IMR-90 (cell line): ENCODE results near the gene WBP1L. TPM values are rescaled to one million over a fixed set of nuclear protein-coding genes. Genes with fewer than 3 reads are reported as not detected.

Source experiments
- ATAC-seq: fragments of 200-7000 bp; cut with Tn5 transposase; 2 replicates; pipeline ENCODE4 v1.9.1; 2020; ENCODE audit warnings: low read depth, mild to moderate bottlenecking, moderate library complexity
- BruUV-seq: library from RNA; stranded (reverse); fragments of 400-500 nt; replicated peaks from 2 replicates; lab custom pipeline; 2021; lab: Mats Ljungman, UMichigan
- CTCF ChIA-PET: fragments of 300-600 bp; formaldehyde crosslinking; extraction: SDS; loops from one replicate; lab custom pipeline; 2021; ENCODE audit warnings: antibody characterized with exemption; lab: Yijun Ruan, JAX
- POLR2A ChIA-PET: fragments of 300-600 bp; sonication (Branson Sonifier 250); formaldehyde crosslinking; loops from one replicate; lab custom pipeline; 2022; ENCODE audit warnings: antibody characterized with exemption; ENCODE audit not compliant: unreplicated experiment; lab: Charles Lee
- DNase-seq: peaks from one replicate; pipeline ENCODE4 v3.0.0; 2013
- H2AFZ ChIP-seq: replicated peaks from 2 replicates; pipeline ENCODE3; 2013; ENCODE audit warnings: low read length, mild to moderate bottlenecking; ENCODE audit not compliant: poor library complexity
- H2AK5ac ChIP-seq: 2 replicates; pipeline ENCODE4 v1.6.1; 2013; ENCODE audit warnings: low read depth, low read length, inconsistent platforms
- H2AK9ac ChIP-seq: replicated peaks from 2 replicates; pipeline ENCODE3; 2013; ENCODE audit warnings: mild to moderate bottlenecking, low read depth, low read length, moderate library complexity; ENCODE audit not compliant: poor library complexity
- H2BK120ac ChIP-seq: 2 replicates; pipeline ENCODE4 v1.6.1; 2013; ENCODE audit warnings: low read depth, low read length, inconsistent platforms
- H2BK15ac ChIP-seq: 3 replicates; pipeline ENCODE4 v1.6.1; 2013; ENCODE audit warnings: low read depth, low read length, inconsistent platforms
- H2BK20ac ChIP-seq: 2 replicates; pipeline ENCODE4 v1.6.1; 2013; ENCODE audit warnings: low read depth, mild to moderate bottlenecking, inconsistent platforms, low read length, moderate library complexity
- H2BK5ac ChIP-seq: 2 replicates; pipeline ENCODE4 v1.6.1; 2013; ENCODE audit warnings: mild to moderate bottlenecking, low read depth, low read length, inconsistent platforms; ENCODE audit not compliant: poor library complexity, severe bottlenecking
- H3K14ac ChIP-seq: replicated peaks from 2 replicates; pipeline ENCODE4 v1.6.1; 2013; ENCODE audit warnings: low read depth, low read length, inconsistent platforms
- H3K18ac ChIP-seq: 2 replicates; pipeline ENCODE4 v1.6.1; 2013; ENCODE audit warnings: low read depth, low read length, control low read depth
- H3K23ac ChIP-seq: 2 replicates; pipeline ENCODE4 v1.6.1; 2013; ENCODE audit warnings: low read depth, low read length, inconsistent platforms
- H3K27ac ChIP-seq: 2 replicates; pipeline ENCODE4 v1.5.1; 2013; ENCODE audit warnings: mild to moderate bottlenecking, control low read depth, low read length; ENCODE audit not compliant: insufficient read depth
- H3K27me3 ChIP-seq: 2 replicates; pipeline ENCODE4 v1.6.1; 2013; ENCODE audit warnings: low read length; ENCODE audit not compliant: control insufficient read depth, insufficient read depth
- H3K36me3 ChIP-seq: 2 replicates; pipeline ENCODE4 v1.6.1; 2013; ENCODE audit warnings: low read length, mixed read lengths; ENCODE audit not compliant: control insufficient read depth, insufficient read depth
- H3K4ac ChIP-seq: 2 replicates; pipeline ENCODE4 v1.6.1; 2013; ENCODE audit warnings: low read depth, low read length, inconsistent platforms
- H3K4me1 ChIP-seq: 2 replicates; pipeline ENCODE4 v1.6.1; 2013; ENCODE audit warnings: low read length, mixed read lengths; ENCODE audit not compliant: control insufficient read depth, insufficient read depth
- H3K4me2 ChIP-seq: 2 replicates; pipeline ENCODE4 v1.6.1; 2013; ENCODE audit warnings: low read depth, mild to moderate bottlenecking, control low read depth, low read length, moderate library complexity
- H3K4me3 ChIP-seq: 2 replicates; pipeline ENCODE4 v1.5.1; 2013; ENCODE audit warnings: low read depth, mild to moderate bottlenecking, control low read depth, low read length, moderate library complexity; ENCODE audit not compliant: insufficient read depth
- H3K56ac ChIP-seq: 2 replicates; pipeline ENCODE4 v1.6.1; 2013; ENCODE audit warnings: low read length, inconsistent platforms; ENCODE audit not compliant: insufficient read depth; ENCODE audit errors: extremely low read depth
- H3K79me1 ChIP-seq, 2 experiments: 2 replicates each; pipeline ENCODE4 v1.6.1; 2013; ENCODE audit warnings: low read length in 2 of 2, inconsistent platforms in 1 of 2, low read depth in 1 of 2
- H3K9ac ChIP-seq: 2 replicates; pipeline ENCODE4 v1.6.1; 2013; ENCODE audit warnings: low read depth, low read length, control low read depth
- H3K9me1 ChIP-seq: 2 replicates; pipeline ENCODE4 v1.6.1; 2013; ENCODE audit warnings: low read length, inconsistent platforms; ENCODE audit not compliant: insufficient read depth
- H3K9me3 ChIP-seq: 2 replicates; pipeline ENCODE4 v1.6.1; 2013; ENCODE audit warnings: low read length; ENCODE audit not compliant: control insufficient read depth, insufficient read depth
- H4K20me1 ChIP-seq: 2 replicates; pipeline ENCODE4 v1.6.1; 2013; ENCODE audit warnings: low read length, inconsistent platforms; ENCODE audit not compliant: insufficient read depth
- H4K5ac ChIP-seq: 2 replicates; pipeline ENCODE4 v1.6.1; 2013; ENCODE audit warnings: mild to moderate bottlenecking, low read depth, low read length, control low read depth
- H4K8ac ChIP-seq, 2 experiments: 2 replicates each; pipeline ENCODE4 v1.6.1; 2013; ENCODE audit warnings: low read depth in 2 of 2, low read length in 2 of 2, control low read depth in 1 of 2, inconsistent platforms in 1 of 2
- H4K91ac ChIP-seq: 2 replicates; pipeline ENCODE4 v1.6.1; 2013; ENCODE audit warnings: low read depth, low read length, inconsistent platforms; ENCODE audit not compliant: insufficient read depth
- FOS ChIP-seq: fragments of 150-350 bp; IDR thresholded peaks from 2 replicates; pipeline ENCODE4 v1.6.1; 2016; ENCODE audit warnings: low read depth, low read length
- MXI1 ChIP-seq: IDR thresholded peaks from 2 replicates; pipeline ENCODE4 v1.6.1; 2012; ENCODE audit warnings: low read depth, mild to moderate bottlenecking, low read length, moderate library complexity, borderline replicate concordance
- RCOR1 ChIP-seq: IDR thresholded peaks from 2 replicates; pipeline ENCODE4 v1.6.1; 2012; ENCODE audit warnings: mild to moderate bottlenecking, low read length, improper control_type of control experiment; ENCODE audit not compliant: insufficient replicate concordance
- WGBS, 2 experiments: methylation state at CpG; one replicate each; pipeline versions ENCODE4 v1.1.5 to v1.1.7; 2013; ENCODE audit warnings: missing lambda C conversion rate in 2 of 2; ENCODE audit not compliant: insufficient read length in 1 of 2; ENCODE audit errors: extremely low coverage in 2 of 2; 5-methylcytosine and 5-hydroxymethylcytosine counted together
- dilution Hi-C: fragments of 300-500 bp; cut with HindIII; formaldehyde crosslinking; loops from one replicate; pipeline ENCODE4 v1.14.3; 2018; ENCODE audit warnings: low sequenced_read_pairs; ENCODE audit not compliant: unreplicated experiment
- in situ Hi-C: fragments of 300-500 bp; cut with MboI; formaldehyde crosslinking; loops from 3 replicates; pipeline ENCODE4 v1.14.3; 2019; ENCODE audit warnings: low sequenced_read_pairs, inconsistent platforms, mixed read lengths
- intact Hi-C: fragments of 100-400 bp; cut with micrococcal nuclease; formaldehyde crosslinking; loops from 2 replicates; pipeline ENCODE4 v1.10.0; 2022
- polyA plus RNA-seq, 3 experiments: library from polyadenylated mRNA; depleted of rRNA; stranded (reverse); fragments of >200 nt; gene quantifications; 2 replicates each; pipeline ENCODE4 v1.2.3, GENCODE V29; 2012; ENCODE audit warnings: low replicate concordance in 1 of 3
- total RNA-seq: library from RNA; depleted of rRNA; stranded (reverse); fragments of >200 nt; gene quantifications from 2 replicates; pipeline ENCODE4 v1.2.3, GENCODE V29; 2012

Gene WBP1L
- total and polyA plus RNA-seq, 2 of the 4 experiments (the other 2 are of a cell fraction): 20.7 to 31.0 TPM

DNA sequence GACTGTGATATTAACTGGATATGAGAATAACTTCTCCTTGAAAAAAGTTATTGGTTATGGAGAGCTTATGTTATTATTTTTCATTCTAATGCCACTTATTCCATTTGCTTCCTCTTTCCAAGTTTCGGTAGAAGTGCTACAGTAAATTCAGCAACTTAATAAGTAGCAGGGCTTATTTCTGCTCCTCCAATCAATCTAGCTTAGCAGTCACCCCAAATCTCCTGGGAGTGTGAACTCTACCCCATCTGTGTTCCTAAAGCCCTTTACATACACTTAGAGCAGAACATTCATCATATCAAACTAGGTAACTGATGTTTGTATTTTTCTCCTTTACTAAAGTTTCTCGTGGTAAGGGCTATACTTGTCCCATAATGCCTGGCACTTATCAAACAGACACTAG lies 38.2 kb upstream of the WBP1L start:
- CTCF ChIA-PET: no interaction called here
- no peak overlapping the region for H2AFZ ChIP-seq
- H3K9ac ChIP-seq: no peak overlapping the region
- H3K27ac ChIP-seq: no peak overlapping the region
- H2BK5ac ChIP-seq: peak overlapping the region; percentile 77
- H4K91ac ChIP-seq: no peak overlapping the region
- peak overlapping the region; percentile 95; the same call in 1 of the 2 replicates for H3K23ac ChIP-seq
- DNase-seq: no peak
- no peak overlapping the region for H2AK9ac ChIP-seq
- peaks cover 14 to 40% of the 10 kb centered on the region in 2 experiments; a peak in 3 of 4 replicates for H3K79me1 ChIP-seq
- H3K9me3 ChIP-seq: no peaks in the 10 kb centered on the region
- peak overlapping the region; percentile 69; the same call in 1 of the 2 replicates for H3K4ac ChIP-seq
- WGBS, 2 experiments: no CpG with 5 or more reads among the region's 2 CpGs
- H2AK5ac ChIP-seq: peak overlapping the region; percentile 88; the same call in 1 of the 2 replicates
- peak overlapping the region; percentile 44; the same call in 1 of the 2 replicates for H2BK20ac ChIP-seq
- no peak overlapping the region; the same call in 1 of the 2 replicates for H3K4me2 ChIP-seq
- H3K36me3 ChIP-seq: 0 out of 2 replicates have a peak, but pooled peaks cover 1% of the 10 kb centered on the region
- no peak for TF ChIP-seq RCOR1
- no peak for TF ChIP-seq MXI1
- TF ChIP-seq FOS: no peak
- no peaks in the 10 kb centered on the region for H3K27me3 ChIP-seq
- H3K4me3 ChIP-seq: no peak overlapping the region
- H2BK120ac ChIP-seq: peak overlapping the region; percentile 77; the same call in 1 of the 2 replicates
- in situ Hi-C loops (no loop called here), dilution Hi-C loops (no loop called here), intact Hi-C loops (no loop called here)
- POLR2A ChIA-PET: no interaction called here
- ATAC-seq: no peak
- H3K14ac ChIP-seq: peak overlapping the region; percentile 87; the same call in 1 of the 2 replicates
- peak overlapping the region; percentile 80; the same call in 1 of the 3 replicates for H2BK15ac ChIP-seq
- H3K4me1 ChIP-seq: peaks cover 9% of the 10 kb centered on the region
- H4K20me1 ChIP-seq: peaks cover 6% of the 10 kb centered on the region; the same call in 1 of the 2 replicates
- H3K18ac ChIP-seq: no peak overlapping the region
- no peak overlapping the region for H3K56ac ChIP-seq
- no peak overlapping the region for H4K5ac ChIP-seq
- H3K9me1 ChIP-seq: peaks cover 7% of the 10 kb centered on the region
- BruUV-seq: no TSS peak
- H4K8ac ChIP-seq: peak overlapping the region; percentile 18 to 81; a peak in 1 of 4 replicates
